Calu3 (cell line): ENCODE measurements around the gene ZG16. TPM values are rescaled to one million over a fixed set of nuclear protein-coding genes. Genes with fewer than 3 reads are reported as not detected.
"Not testable (repeated sequence)": the region's sequence is repeated elsewhere in the genome, so short reads cannot be mapped to it uniquely, and the experiment has no call there.

ENCODE experiments used
- BruUV-seq: library from RNA; stranded (reverse); fragments of 400-500 nt; replicated peaks from 2 replicates; lab custom pipeline; 2021; lab: Mats Ljungman, UMichigan
- CTCF ChIA-PET: fragments of 300-600 bp; sonication (Branson Sonifier 250); formaldehyde crosslinking; loops from one replicate; lab custom pipeline; 2022; ENCODE audit warnings: antibody characterized with exemption; lab: Charles Lee
- DNase-seq: peaks from one replicate; pipeline ENCODE4 v3.0.0; 2022
- H3K27ac Mint-ChIP-seq: one replicate; pipeline ENCODE4 v1.8.0; 2022; ENCODE audit warnings: mixed read lengths; ENCODE audit not compliant: unreplicated experiment
- H3K27me3 Mint-ChIP-seq: one replicate; pipeline ENCODE4 v1.8.0; 2022; ENCODE audit warnings: mixed read lengths; ENCODE audit not compliant: unreplicated experiment
- H3K36me3 Mint-ChIP-seq: one replicate; pipeline ENCODE4 v1.8.0; 2022; ENCODE audit warnings: mild to moderate bottlenecking, moderate library complexity, mixed read lengths; ENCODE audit not compliant: insufficient read depth, unreplicated experiment
- H3K4me1 Mint-ChIP-seq: one replicate; pipeline ENCODE4 v1.8.0; 2022; ENCODE audit warnings: mild to moderate bottlenecking, low read depth, mixed read lengths; ENCODE audit not compliant: unreplicated experiment
- H3K4me3 Mint-ChIP-seq: one replicate; pipeline ENCODE4 v1.8.0; 2022; ENCODE audit warnings: mild to moderate bottlenecking, low read depth, moderate library complexity, mixed read lengths; ENCODE audit not compliant: unreplicated experiment
- H3K9me3 Mint-ChIP-seq: one replicate; pipeline ENCODE4 v1.8.0; 2022; ENCODE audit warnings: low read depth, mixed read lengths; ENCODE audit not compliant: unreplicated experiment
- CTCF ChIP-seq: fragments of 200-600 bp; IDR thresholded peaks from one replicate; pipeline ENCODE4 v1.8.0; 2022; ENCODE audit warnings: antibody characterized with exemption; ENCODE audit not compliant: unreplicated experiment
- intact Hi-C: fragments of 100-400 bp; cut with micrococcal nuclease; formaldehyde crosslinking; loops from one replicate; pipeline ENCODE4 v1.10.0; 2022; ENCODE audit not compliant: unreplicated experiment
- total RNA-seq: library from RNA; stranded (reverse); gene quantifications from 2 replicates; pipeline ENCODE4 v1.2.3, GENCODE V29; 2022

The ZG16 gene
- total RNA-seq, 1 experiment from 2014 or later = not detected

GRCh38 chr16:29791845-29792807 lies 14.1 kb downstream of the ZG16 start:
- CTCF ChIA-PET = no interaction called here
- BruUV-seq = no TSS peak

DNA sequence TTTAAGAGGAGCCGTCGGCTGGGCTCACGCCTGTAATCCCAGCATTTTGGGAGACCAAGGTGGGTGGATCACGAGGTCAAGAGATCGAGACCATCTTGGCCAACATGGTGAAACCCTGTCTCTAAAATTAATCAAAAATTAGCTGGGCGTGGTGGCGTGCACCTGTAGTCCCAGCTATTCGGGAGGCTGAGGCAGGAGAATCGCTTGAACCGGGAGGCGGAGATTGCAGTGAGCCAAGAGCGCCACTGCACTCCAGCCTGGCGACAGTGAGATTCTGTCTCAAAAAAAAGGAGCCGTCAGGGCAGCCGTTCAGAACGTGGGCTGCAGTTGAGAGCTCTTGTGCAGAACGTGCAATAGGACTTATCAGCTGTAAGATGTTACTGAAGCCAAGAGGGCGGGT lies 15.1 kb downstream of the ZG16 start:
- H3K27ac Mint-ChIP-seq = not testable (repeated sequence)

More at GRCh38 chr16:29791845-29792807, 14.1 kb downstream of the ZG16 start:
- Mint-ChIP-seq H3K27me3 (no peaks in the 10 kb centered on the region), H3K9me3 (no peaks in the 10 kb centered on the region), H3K4me1 (peaks cover 25% of the 10 kb centered on the region), H3K4me3 (peak overlapping the region; percentile 87), H3K27ac (peak overlapping the region; percentile 49), H3K36me3 (peaks cover 43% of the 10 kb centered on the region)
- TF ChIP-seq CTCF = no peak
- DNase-seq = no peak
- intact Hi-C loops = no loop called here

DNA sequence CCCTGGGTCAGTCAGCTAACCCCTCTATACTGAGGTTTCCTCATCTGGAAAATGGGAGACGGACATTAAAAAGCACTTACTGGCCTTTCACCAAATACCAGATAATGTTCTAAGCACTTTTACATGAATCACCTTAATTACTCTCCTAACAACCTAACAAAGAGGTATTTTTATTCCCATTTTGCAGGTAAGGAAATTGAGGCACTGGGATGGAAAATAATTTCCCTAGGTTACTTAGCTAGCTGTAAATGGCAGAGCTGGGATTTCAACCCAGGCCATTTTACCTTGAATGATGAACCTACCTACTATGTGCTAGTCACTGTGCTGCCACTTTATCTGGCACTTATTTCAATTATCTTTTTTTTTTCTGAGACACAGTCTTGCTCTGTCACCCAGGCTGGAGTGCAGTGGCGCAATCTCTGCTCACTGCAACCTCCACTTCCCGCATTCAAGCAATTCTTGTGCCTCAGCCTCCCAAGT lies 16.2 kb downstream of the ZG16 start:
- CTCF ChIA-PET = interaction anchor here (0.6 to 0.7 kb wide), 2 partner anchors 19 to 103 kb away, joined by 3 read pairs; no protein-coding TSS in a partner anchor
- H3K9me3 Mint-ChIP-seq = no peaks in the 10 kb centered on the region
- peaks cover 59% of the 10 kb centered on the region for H3K36me3 Mint-ChIP-seq
- no peak overlapping the region for H3K4me3 Mint-ChIP-seq
- no peaks in the 10 kb centered on the region for H3K27me3 Mint-ChIP-seq
- intact Hi-C loops = no loop called here
- no peak for DNase-seq
- no peak for TF ChIP-seq CTCF
- H3K4me1 Mint-ChIP-seq = peaks cover 25% of the 10 kb centered on the region
- no TSS peak for BruUV-seq
- no peak overlapping the region for H3K27ac Mint-ChIP-seq

More for the DNA sequence above, 15.1 kb downstream of the ZG16 start:
- H3K4me3 Mint-ChIP-seq, DNase-seq, intact Hi-C loops, H3K27me3 Mint-ChIP-seq, BruUV-seq, H3K9me3 Mint-ChIP-seq: not testable (repeated sequence)
- Mint-ChIP-seq H3K36me3 (peaks cover 49% of the 10 kb centered on the region), H3K4me1 (peaks cover 25% of the 10 kb centered on the region)
- CTCF ChIA-PET = interaction anchor here (0.6 kb wide), 1 partner anchor 107 kb away, joined by 4 read pairs; no protein-coding TSS in a partner anchor

- no TSS peak for BruUV-seq
- Mint-ChIP-seq H3K4me3 (no peak overlapping the region), H3K36me3 (peaks cover 73% of the 10 kb centered on the region), H3K9me3 (no peaks in the 10 kb centered on the region), H3K4me1 (peaks cover 20% of the 10 kb centered on the region), H3K27ac (no peak overlapping the region), H3K27me3 (no peaks in the 10 kb centered on the region)
- intact Hi-C loops = no loop called here
- CTCF ChIA-PET = interaction anchor here (0.7 kb wide), 1 partner anchor 16 kb away, joined by 4 read pairs; no protein-coding TSS in a partner anchor
- no peak for DNase-seq
- no peak for TF ChIP-seq CTCF
Observed at GRCh38 chr16:29802416-29802935, 24.4 kb downstream of the ZG16 start.
